Suprapubic skin (tissue), 3 donors: ENCODE results near the gene MAP2K4.

ENCODE experiments used
- CTCF ChIP-seq, 2 donors: fragments of 200-600 bp in 1 of 2; fragments of 450-650 bp in 1 of 2; sonication (generic) in 1 of 2; IDR thresholded peaks; one replicate each; pipeline ENCODE4 v1.5.1; 2016 to 2019; ENCODE audit warnings: antibody characterized with exemption in 2 of 2, mild to moderate bottlenecking in 1 of 2, moderate library complexity in 1 of 2
- POLR2A ChIP-seq, 2 donors: fragments of 450-650 bp; IDR thresholded peaks; one replicate each; pipeline ENCODE4 v1.6.1; 2017; ENCODE audit warnings: antibody characterized with exemption in 2 of 2, mild to moderate bottlenecking in 2 of 2, moderate library complexity in 2 of 2

- TF ChIP-seq CTCF (IDR thresholded peaks at IDR 0.05) (no peak), POLR2A (IDR thresholded peaks at IDR 0.05) (no peak)
These were observed 30.1 kb downstream of the MAP2K4 start for GRCh38 chr17:12050646-12051225.
